Tibial artery (tissue), 4 donors: ENCODE measurements around the gene RAB3GAP2.
A peak's percentile ranks its signal among the peaks of the same experiment; 100 is the strongest.

ENCODE experiments used
- DNase-seq, 2 donors: peaks; one replicate each; pipeline ENCODE4 v3.0.0-alpha.2; 2019
- H3K27ac ChIP-seq, 2 donors: fragments of 200-600 bp; sonication (generic) in 1 of 2; 1 replicate in 1 of 2; 2 replicates in 1 of 2; pipeline ENCODE4 v1.5.1; 2018 to 2019; ENCODE audit warnings: mild to moderate bottlenecking in 1 of 2
- H3K27me3 ChIP-seq, 2 donors: fragments of 200-600 bp; sonication (generic) in 1 of 2; one replicate each; pipeline versions ENCODE4 v1.5.1 to v1.6.0; 2016 to 2019
- H3K36me3 ChIP-seq, 3 donors: fragments of 200-600 bp; sonication (generic) in 2 of 3; one replicate each; pipeline ENCODE4 v1.5.1; 2016 to 2019; ENCODE audit warnings: mild to moderate bottlenecking in 2 of 3
- H3K4me1 ChIP-seq, 4 donors: fragments of 200-600 bp; sonication (generic) in 2 of 4; 1 replicate in 3 of 4; 2 replicates in 1 of 4; pipeline ENCODE4 v1.5.1; 2016 to 2019
- H3K4me3 ChIP-seq, 2 donors: fragments of 200-600 bp; sonication (generic) in 1 of 2; 1 replicate in 1 of 2; 2 replicates in 1 of 2; pipeline ENCODE4 v1.5.1; 2018 to 2019; ENCODE audit warnings: mild to moderate bottlenecking in 2 of 2
- H3K9me3 ChIP-seq, 3 donors: fragments of 200-600 bp; sonication (generic) in 1 of 3; one replicate each; pipeline ENCODE4 v1.5.1; 2016 to 2019
- CTCF ChIP-seq, 2 experiments: fragments of 200-600 bp in 1 of 2; fragments of 450-650 bp in 1 of 2; IDR thresholded peaks; one replicate each; pipeline ENCODE4 v1.5.1; 2017 to 2019; ENCODE audit warnings: antibody characterized with exemption in 2 of 2, mild to moderate bottlenecking in 1 of 2, moderate library complexity in 1 of 2
- intact Hi-C: fragments of 100-400 bp; cut with DNase I; formaldehyde crosslinking; loops from one replicate; pipeline ENCODE4 v1.15.0; 2023; ENCODE audit warnings: low total_unique reads

RAB3GAP2 gene

GRCh38 chr1:220272047-220272840 lies at the start of gene RAB3GAP2:
Gene RAB3GAP2, minus strand, starts transcription at chr1:220272453. Its CDS starts 116 bp downstream, at chr1:220272337.
- no peak for TF ChIP-seq CTCF (IDR thresholded peaks at IDR 0.05)
- DNase-seq = peak; percentile 93 to 96
- Histone ChIP-seq H3K27me3 (no peaks in the 10 kb centered on the region), H3K4me1 (peaks cover 0 to 39% (median 20%) of the 10 kb centered on the region in 4 donors), H3K9me3 (no peaks in the 10 kb centered on the region), H3K4me3 (peak within 1 kb of the TSS; percentile 95 to 99), H3K36me3 (no peaks in the 10 kb centered on the region), H3K27ac (peak within 1 kb of the TSS; percentile 91 to 92)
- intact Hi-C loops = no loop called here

- no peak overlapping the region for H3K4me3 ChIP-seq
- H3K27ac ChIP-seq = no peak overlapping the region
- no peaks in the 10 kb centered on the region for H3K36me3 ChIP-seq
- intact Hi-C loops = no loop called here
- no peak for TF ChIP-seq CTCF (IDR thresholded peaks at IDR 0.05)
- H3K9me3 ChIP-seq = no peaks in the 10 kb centered on the region
- H3K27me3 ChIP-seq = no peaks in the 10 kb centered on the region
- no peak for DNase-seq
- H3K4me1 ChIP-seq = no peaks in the 10 kb centered on the region
Observed at GRCh38 chr1:220321758-220322157, 49.5 kb upstream of the RAB3GAP2 start.

GRCh38 chr1:220320709-220321108 lies 48.5 kb upstream of the RAB3GAP2 start:
- no peak overlapping the region for H3K4me3 ChIP-seq
- no peak for TF ChIP-seq CTCF (IDR thresholded peaks at IDR 0.05)
- H3K9me3 ChIP-seq = no peaks in the 10 kb centered on the region
- H3K27ac ChIP-seq = no peak overlapping the region
- H3K36me3 ChIP-seq = no peaks in the 10 kb centered on the region
- no peaks in the 10 kb centered on the region for H3K4me1 ChIP-seq
- H3K27me3 ChIP-seq = no peaks in the 10 kb centered on the region
- intact Hi-C loops = no loop called here
- DNase-seq = no peak

GRCh38 chr1:220318673-220319072 lies 46.4 kb upstream of the RAB3GAP2 start:
- no peak overlapping the region for H3K4me3 ChIP-seq
- no peak for TF ChIP-seq CTCF (IDR thresholded peaks at IDR 0.05)
- H3K9me3 ChIP-seq = no peaks in the 10 kb centered on the region
- no peaks in the 10 kb centered on the region for H3K36me3 ChIP-seq
- DNase-seq = no peak
- no peaks in the 10 kb centered on the region for H3K4me1 ChIP-seq
- no peak overlapping the region for H3K27ac ChIP-seq
- intact Hi-C loops = no loop called here
- no peaks in the 10 kb centered on the region for H3K27me3 ChIP-seq

GRCh38 chr1:220317161-220317560 lies 44.9 kb upstream of the RAB3GAP2 start:
- no peak for DNase-seq
- intact Hi-C loops = no loop called here
- TF ChIP-seq CTCF (IDR thresholded peaks at IDR 0.05) = no peak
- Histone ChIP-seq H3K36me3 (no peaks in the 10 kb centered on the region), H3K27ac (no peak overlapping the region), H3K9me3 (no peaks in the 10 kb centered on the region), H3K27me3 (no peaks in the 10 kb centered on the region), H3K4me3 (no peak overlapping the region), H3K4me1 (no peaks in the 10 kb centered on the region)
